IMR-90 (cell line): ENCODE measurements around the gene C13orf46. TPM values are rescaled to one million over a fixed set of nuclear protein-coding genes. Genes with fewer than 3 reads are reported as not detected.

ENCODE experiments used
- ATAC-seq: fragments of 200-7000 bp; cut with Tn5 transposase; 2 replicates; pipeline ENCODE4 v1.9.1; 2020; ENCODE audit warnings: low read depth, mild to moderate bottlenecking, moderate library complexity
- BruUV-seq: library from RNA; stranded (reverse); fragments of 400-500 nt; replicated peaks from 2 replicates; lab custom pipeline; 2021; lab: Mats Ljungman, UMichigan
- CTCF ChIA-PET: fragments of 300-600 bp; formaldehyde crosslinking; extraction: SDS; loops from one replicate; lab custom pipeline; 2021; ENCODE audit warnings: antibody characterized with exemption; lab: Yijun Ruan, JAX
- POLR2A ChIA-PET: fragments of 300-600 bp; sonication (Branson Sonifier 250); formaldehyde crosslinking; loops from one replicate; lab custom pipeline; 2022; ENCODE audit warnings: antibody characterized with exemption; ENCODE audit not compliant: unreplicated experiment; lab: Charles Lee
- DNase-seq: peaks from one replicate; pipeline ENCODE4 v3.0.0; 2013
- H2AFZ ChIP-seq: replicated peaks from 2 replicates; pipeline ENCODE3; 2013; ENCODE audit warnings: low read length, mild to moderate bottlenecking; ENCODE audit not compliant: poor library complexity
- H2AK5ac ChIP-seq: 2 replicates; pipeline ENCODE4 v1.6.1; 2013; ENCODE audit warnings: low read depth, low read length, inconsistent platforms
- H2AK9ac ChIP-seq: replicated peaks from 2 replicates; pipeline ENCODE3; 2013; ENCODE audit warnings: mild to moderate bottlenecking, low read depth, low read length, moderate library complexity; ENCODE audit not compliant: poor library complexity
- H2BK120ac ChIP-seq: 2 replicates; pipeline ENCODE4 v1.6.1; 2013; ENCODE audit warnings: low read depth, low read length, inconsistent platforms
- H2BK15ac ChIP-seq: 3 replicates; pipeline ENCODE4 v1.6.1; 2013; ENCODE audit warnings: low read depth, low read length, inconsistent platforms
- H2BK20ac ChIP-seq: 2 replicates; pipeline ENCODE4 v1.6.1; 2013; ENCODE audit warnings: low read depth, mild to moderate bottlenecking, inconsistent platforms, low read length, moderate library complexity
- H2BK5ac ChIP-seq: 2 replicates; pipeline ENCODE4 v1.6.1; 2013; ENCODE audit warnings: mild to moderate bottlenecking, low read depth, low read length, inconsistent platforms; ENCODE audit not compliant: poor library complexity, severe bottlenecking
- H3K14ac ChIP-seq: replicated peaks from 2 replicates; pipeline ENCODE4 v1.6.1; 2013; ENCODE audit warnings: low read depth, low read length, inconsistent platforms
- H3K18ac ChIP-seq: 2 replicates; pipeline ENCODE4 v1.6.1; 2013; ENCODE audit warnings: low read depth, low read length, control low read depth
- H3K23ac ChIP-seq: 2 replicates; pipeline ENCODE4 v1.6.1; 2013; ENCODE audit warnings: low read depth, low read length, inconsistent platforms
- H3K27ac ChIP-seq: 2 replicates; pipeline ENCODE4 v1.5.1; 2013; ENCODE audit warnings: mild to moderate bottlenecking, control low read depth, low read length; ENCODE audit not compliant: insufficient read depth
- H3K27me3 ChIP-seq: 2 replicates; pipeline ENCODE4 v1.6.1; 2013; ENCODE audit warnings: low read length; ENCODE audit not compliant: control insufficient read depth, insufficient read depth
- H3K36me3 ChIP-seq: 2 replicates; pipeline ENCODE4 v1.6.1; 2013; ENCODE audit warnings: low read length, mixed read lengths; ENCODE audit not compliant: control insufficient read depth, insufficient read depth
- H3K4ac ChIP-seq: 2 replicates; pipeline ENCODE4 v1.6.1; 2013; ENCODE audit warnings: low read depth, low read length, inconsistent platforms
- H3K4me1 ChIP-seq: 2 replicates; pipeline ENCODE4 v1.6.1; 2013; ENCODE audit warnings: low read length, mixed read lengths; ENCODE audit not compliant: control insufficient read depth, insufficient read depth
- H3K4me2 ChIP-seq: 2 replicates; pipeline ENCODE4 v1.6.1; 2013; ENCODE audit warnings: low read depth, mild to moderate bottlenecking, control low read depth, low read length, moderate library complexity
- H3K4me3 ChIP-seq: 2 replicates; pipeline ENCODE4 v1.5.1; 2013; ENCODE audit warnings: low read depth, mild to moderate bottlenecking, control low read depth, low read length, moderate library complexity; ENCODE audit not compliant: insufficient read depth
- H3K56ac ChIP-seq: 2 replicates; pipeline ENCODE4 v1.6.1; 2013; ENCODE audit warnings: low read length, inconsistent platforms; ENCODE audit not compliant: insufficient read depth; ENCODE audit errors: extremely low read depth
- H3K79me1 ChIP-seq, 2 experiments: 2 replicates each; pipeline ENCODE4 v1.6.1; 2013; ENCODE audit warnings: low read length in 2 of 2, inconsistent platforms in 1 of 2, low read depth in 1 of 2
- H3K9ac ChIP-seq: 2 replicates; pipeline ENCODE4 v1.6.1; 2013; ENCODE audit warnings: low read depth, low read length, control low read depth
- H3K9me1 ChIP-seq: 2 replicates; pipeline ENCODE4 v1.6.1; 2013; ENCODE audit warnings: low read length, inconsistent platforms; ENCODE audit not compliant: insufficient read depth
- H3K9me3 ChIP-seq: 2 replicates; pipeline ENCODE4 v1.6.1; 2013; ENCODE audit warnings: low read length; ENCODE audit not compliant: control insufficient read depth, insufficient read depth
- H4K20me1 ChIP-seq: 2 replicates; pipeline ENCODE4 v1.6.1; 2013; ENCODE audit warnings: low read length, inconsistent platforms; ENCODE audit not compliant: insufficient read depth
- H4K5ac ChIP-seq: 2 replicates; pipeline ENCODE4 v1.6.1; 2013; ENCODE audit warnings: mild to moderate bottlenecking, low read depth, low read length, control low read depth
- H4K8ac ChIP-seq, 2 experiments: 2 replicates each; pipeline ENCODE4 v1.6.1; 2013; ENCODE audit warnings: low read depth in 2 of 2, low read length in 2 of 2, control low read depth in 1 of 2, inconsistent platforms in 1 of 2
- H4K91ac ChIP-seq: 2 replicates; pipeline ENCODE4 v1.6.1; 2013; ENCODE audit warnings: low read depth, low read length, inconsistent platforms; ENCODE audit not compliant: insufficient read depth
- CEBPB ChIP-seq: IDR thresholded peaks from 2 replicates; pipeline ENCODE4 v1.6.1; 2012; ENCODE audit warnings: low read depth, low read length, improper control_type of control experiment
- CHD1 ChIP-seq: IDR thresholded peaks from 2 replicates; pipeline ENCODE4 v1.6.1; 2012; ENCODE audit warnings: low read depth, low read length, improper control_type of control experiment
- CTCF ChIP-seq: conservative IDR thresholded peaks from 2 replicates; pipeline ENCODE4 v1.5.1; 2012; ENCODE audit warnings: mild to moderate bottlenecking, low read depth, low read length, improper control_type of control experiment
- FOS ChIP-seq: fragments of 150-350 bp; IDR thresholded peaks from 2 replicates; pipeline ENCODE4 v1.6.1; 2016; ENCODE audit warnings: low read depth, low read length
- MAFK ChIP-seq: IDR thresholded peaks from 2 replicates; pipeline ENCODE4 v1.6.1; 2012; ENCODE audit warnings: low read depth, low read length, improper control_type of control experiment
- NFE2L2 ChIP-seq: fragments of 150-350 bp; IDR thresholded peaks from 2 replicates; pipeline ENCODE4 v1.6.1; 2016; ENCODE audit warnings: low read depth, mild to moderate bottlenecking, low read length
- POLR2A ChIP-seq: IDR thresholded peaks from 2 replicates; pipeline ENCODE4 v1.6.1; 2012; ENCODE audit warnings: mild to moderate bottlenecking, low read depth, low read length
- RCOR1 ChIP-seq: IDR thresholded peaks from 2 replicates; pipeline ENCODE4 v1.6.1; 2012; ENCODE audit warnings: mild to moderate bottlenecking, low read length, improper control_type of control experiment; ENCODE audit not compliant: insufficient replicate concordance
- RFX5 ChIP-seq: IDR thresholded peaks from 2 replicates; pipeline ENCODE4 v1.8.0; 2012; ENCODE audit warnings: low read depth, mild to moderate bottlenecking, low read length, moderate library complexity
- SMC3 ChIP-seq: fragments of 150-350 bp; IDR thresholded peaks from 2 replicates; pipeline ENCODE4 v1.6.1; 2016; ENCODE audit warnings: low read depth, mild to moderate bottlenecking, antibody characterized with exemption, low read length, moderate library complexity
- WGBS, 2 experiments: methylation state at CpG; one replicate each; pipeline versions ENCODE4 v1.1.5 to v1.1.7; 2013; ENCODE audit warnings: missing lambda C conversion rate in 2 of 2; ENCODE audit not compliant: insufficient read length in 1 of 2; ENCODE audit errors: extremely low coverage in 2 of 2; 5-methylcytosine and 5-hydroxymethylcytosine counted together
- dilution Hi-C: fragments of 300-500 bp; cut with HindIII; formaldehyde crosslinking; loops from one replicate; pipeline ENCODE4 v1.14.3; 2018; ENCODE audit warnings: low sequenced_read_pairs; ENCODE audit not compliant: unreplicated experiment
- in situ Hi-C: fragments of 300-500 bp; cut with MboI; formaldehyde crosslinking; loops from 3 replicates; pipeline ENCODE4 v1.14.3; 2019; ENCODE audit warnings: low sequenced_read_pairs, inconsistent platforms, mixed read lengths
- intact Hi-C: fragments of 100-400 bp; cut with micrococcal nuclease; formaldehyde crosslinking; loops from 2 replicates; pipeline ENCODE4 v1.10.0; 2022
- polyA plus RNA-seq, 3 experiments: library from polyadenylated mRNA; depleted of rRNA; stranded (reverse); fragments of >200 nt; gene quantifications; 2 replicates each; pipeline ENCODE4 v1.2.3, GENCODE V29; 2012; ENCODE audit warnings: low replicate concordance in 1 of 3
- total RNA-seq: library from RNA; depleted of rRNA; stranded (reverse); fragments of >200 nt; gene quantifications from 2 replicates; pipeline ENCODE4 v1.2.3, GENCODE V29; 2012

Gene C13orf46
- total and polyA plus RNA-seq, 2 of the 4 experiments (the other 2 are of a cell fraction) = under 0.01 to 2.1 TPM

- Histone ChIP-seq H3K27me3 (no peaks in the 10 kb centered on the region), H4K8ac (no peak overlapping the region), H2BK20ac (no peak overlapping the region), H3K4me1 (peaks cover 12% of the 10 kb centered on the region), H2AFZ (no peak overlapping the region), H3K14ac (no peak overlapping the region), H3K18ac (no peak overlapping the region), H3K4ac (no peak overlapping the region), H2BK120ac (no peak overlapping the region), H2AK5ac (no peak overlapping the region; the same call in 1 of the 2 replicates), H3K4me2 (no peak overlapping the region), H3K4me3 (no peak overlapping the region), H3K79me1 (peaks cover 17 to 81% of the 10 kb centered on the region in 2 experiments), H2BK15ac (no peak overlapping the region), H3K9ac (no peak overlapping the region), H3K9me1 (peaks cover 26% of the 10 kb centered on the region), H4K5ac (no peak overlapping the region), H3K9me3 (no peaks in the 10 kb centered on the region), H4K91ac (no peak overlapping the region), H3K23ac (no peak overlapping the region), H2BK5ac (no peak overlapping the region), H3K27ac (no peak overlapping the region), H3K56ac (no peak overlapping the region), H4K20me1 (peaks cover 20% of the 10 kb centered on the region), H3K36me3 (peaks cover 66% of the 10 kb centered on the region), H2AK9ac (peak overlapping the region; percentile 16)
- no peak for TF ChIP-seq CHD1
- TF ChIP-seq RCOR1 = no peak
- no peak for TF ChIP-seq CEBPB
- no peak for TF ChIP-seq FOS
- no peak for TF ChIP-seq NFE2L2
- TF ChIP-seq SMC3 = no peak
- no peak for TF ChIP-seq MAFK
- no peak for TF ChIP-seq CTCF
- TF ChIP-seq POLR2A = no peak
- TF ChIP-seq RFX5 = no peak
- POLR2A ChIA-PET = no interaction called here
- dilution Hi-C loops (no loop called here), intact Hi-C loops (no loop called here), in situ Hi-C loops (no loop called here)
- no TSS peak for BruUV-seq
- WGBS, 2 experiments = 80% methylated on average over 1 of the region's 15 CpGs; no CpG with 5 or more reads in 1 of the 2 experiments
- ATAC-seq = no peak
- DNase-seq = no peak
- CTCF ChIA-PET = no interaction called here
Observed at GRCh38 chr13:113975416-113975815, 1.5 kb upstream of the C13orf46 start.
